ENCODE results near the gene SLC39A11.

DNA sequence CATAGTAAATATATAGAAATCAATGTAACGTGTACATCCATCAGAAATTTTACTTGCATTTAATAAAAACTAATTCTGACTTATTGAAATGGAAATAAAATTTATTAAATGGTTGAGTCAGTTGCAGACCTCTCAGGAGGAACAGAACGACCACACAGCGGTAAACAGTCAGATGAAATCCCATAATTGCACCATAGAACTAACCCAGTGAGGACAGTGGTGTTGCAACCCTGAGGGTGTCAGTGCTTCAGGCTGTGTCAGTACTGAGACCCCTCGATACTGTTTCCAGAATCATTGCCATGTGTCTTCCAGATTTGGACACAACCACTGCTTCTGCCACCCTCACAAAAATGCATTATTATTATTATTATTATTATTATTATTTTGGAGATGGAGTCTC is 43.3 kb upstream of the SLC39A11 start:
- TF ChIP-seq CTCF (conservative IDR thresholded peaks at IDR 0.05 in 1 of 2, IDR thresholded peaks at IDR 0.05 in 1 of 2; ENCODE audit: extremely low read depth in 1 of 2, insufficient read depth in 1 of 2, low read depth in 1 of 2, low read length in 2 of 2) (no peak), EZH2 (IDR thresholded peaks at IDR 0.05; ENCODE audit: borderline replicate concordance, low read length) (no peak)
